GM19025 (cell line): ENCODE results near the gene SERPINE1.

Source experiments
- ATAC-seq: cut with Tn5 transposase; IDR thresholded peaks from one replicate; pipeline ENCODE4 v1.9.1; 2021; ENCODE audit warnings: mild to moderate bottlenecking, low read depth, moderate library complexity; ENCODE audit not compliant: unreplicated experiment

The SERPINE1 gene

DNA sequence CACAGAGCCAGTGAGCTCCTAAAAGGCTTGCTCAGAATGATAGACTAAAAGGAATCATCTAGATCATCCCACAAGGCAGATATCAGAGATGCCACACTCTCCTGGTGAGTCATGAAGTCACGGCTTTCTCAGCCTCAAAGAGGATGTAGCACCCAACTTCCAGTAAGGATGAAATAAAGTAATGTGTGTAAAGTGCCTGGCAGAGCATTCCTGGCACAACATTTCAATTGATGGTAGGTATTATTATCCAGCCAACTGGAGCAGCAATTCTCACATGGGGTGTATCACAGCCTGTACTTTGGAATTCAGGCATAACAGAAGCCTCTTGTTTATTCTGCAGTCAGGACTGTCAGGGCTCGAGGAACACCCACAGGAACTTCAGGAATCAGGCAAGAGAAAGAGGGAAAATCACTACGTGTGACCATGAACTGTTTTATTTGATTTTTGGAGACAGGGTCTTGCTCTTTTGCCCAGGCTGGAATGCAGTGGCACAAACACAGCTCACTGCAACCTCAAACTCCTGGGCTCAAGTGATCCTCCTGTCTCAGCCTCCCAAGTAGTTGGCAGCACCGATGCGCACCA is 58.4 kb downstream of the SERPINE1 start:
- ATAC-seq: no peak

DNA sequence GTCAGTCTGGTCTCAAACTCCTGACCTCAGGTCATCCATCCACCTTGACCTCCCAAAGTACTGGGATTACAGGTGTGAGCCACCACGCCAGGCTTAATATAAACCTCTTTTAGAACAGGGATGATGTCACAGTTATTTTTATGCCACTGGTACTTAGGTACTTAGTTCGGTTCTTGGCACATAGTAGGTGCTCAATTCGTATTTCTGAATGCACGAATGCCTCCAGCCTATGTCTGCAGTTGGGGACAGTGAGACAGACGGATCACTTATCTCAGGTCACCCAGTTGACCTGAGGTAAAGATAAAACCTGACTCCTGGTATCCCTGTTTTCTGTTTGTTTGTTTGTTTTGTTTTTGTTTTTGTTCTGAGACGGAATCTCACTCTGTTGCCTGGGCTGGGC is 59.3 kb downstream of the SERPINE1 start:
- ATAC-seq: no peak

DNA sequence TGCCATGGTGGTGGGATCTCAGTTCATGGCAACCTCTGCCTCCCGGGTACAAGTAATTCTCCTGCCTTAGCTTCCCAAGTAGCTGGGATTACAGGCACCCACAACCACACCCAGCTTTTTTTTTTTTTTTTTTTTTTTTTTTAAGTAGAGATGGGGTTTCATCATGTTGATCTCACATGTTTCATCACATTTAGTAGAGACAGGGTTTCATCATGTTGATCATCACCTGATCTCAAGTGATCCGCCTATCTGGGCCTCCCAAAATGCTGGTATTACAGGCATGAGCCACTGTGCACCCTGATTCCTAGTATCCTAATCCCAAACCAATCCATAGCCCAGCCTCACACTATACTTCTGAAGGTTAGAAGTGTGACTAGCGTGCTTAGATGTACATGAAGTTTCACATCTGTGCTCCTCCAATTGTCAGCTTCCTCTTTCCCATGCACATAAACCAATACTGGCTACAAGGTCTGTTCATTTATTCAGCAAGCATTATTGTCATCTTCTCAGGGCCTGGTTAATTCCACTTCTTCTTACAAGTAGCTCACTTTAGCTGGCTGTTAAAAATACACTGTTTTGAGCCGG is 60.0 kb downstream of the SERPINE1 start:
- no peak for ATAC-seq
